GM21528 (cell line): Measurements from ENCODE around the gene SPON2.

Experiments
- ATAC-seq: cut with Tn5 transposase; IDR thresholded peaks from one replicate; pipeline ENCODE4 v1.9.1; 2021; ENCODE audit warnings: mild to moderate bottlenecking, moderate library complexity; ENCODE audit not compliant: unreplicated experiment, low FRiP score

Gene SPON2

GRCh38 chr4:1209821-1210220 lies 37.4 kb upstream of the SPON2 start:
- no peak for ATAC-seq

- no peak for ATAC-seq
Observed at GRCh38 chr4:1208970-1209704, 36.8 kb upstream of the SPON2 start.

GRCh38 chr4:1208266-1208961 lies 36.0 kb upstream of the SPON2 start:
- ATAC-seq = no peak

- ATAC-seq = no peak
Observed at GRCh38 chr4:1207603-1208265, 35.4 kb upstream of the SPON2 start.

- ATAC-seq = no peak
Observed at GRCh38 chr4:1207157-1207470, 34.7 kb upstream of the SPON2 start.

- no peak for ATAC-seq
Observed at GRCh38 chr4:1206299-1207156, 34.1 kb upstream of the SPON2 start.

- no peak for ATAC-seq
Observed at GRCh38 chr4:1205586-1206298, 33.4 kb upstream of the SPON2 start.

GRCh38 chr4:1204828-1205585 lies 32.6 kb upstream of the SPON2 start:
- no peak for ATAC-seq

GRCh38 chr4:1204286-1204827 lies 32.0 kb upstream of the SPON2 start:
- no peak for ATAC-seq

- ATAC-seq = no peak
Observed at GRCh38 chr4:1203026-1203616, 30.7 kb upstream of the SPON2 start.

GRCh38 chr4:1202526-1203011 lies 30.2 kb upstream of the SPON2 start:
- no peak for ATAC-seq

- ATAC-seq = peak; percentile 34
Observed at GRCh38 chr4:1201851-1202525, 29.6 kb upstream of the SPON2 start.

- peak; percentile 10 for ATAC-seq
Observed at GRCh38 chr4:1200425-1201035, 28.1 kb upstream of the SPON2 start.

- no peak for ATAC-seq
Observed at GRCh38 chr4:1199556-1200331, 27.4 kb upstream of the SPON2 start.

- ATAC-seq = no peak
Observed at GRCh38 chr4:1198098-1198844, 25.9 kb upstream of the SPON2 start.
